OCI-LY7 (cell line): ENCODE results near the gene DGKG.

ENCODE experiments used
- CTCF ChIP-seq: fragments of 200-600 bp; sonication (generic); conservative IDR thresholded peaks from 2 replicates; pipeline ENCODE4 v1.5.1; 2014; ENCODE audit warnings: mild to moderate bottlenecking, antibody characterized with exemption, low read length, moderate library complexity, mixed read lengths
- EZH2phosphoT487 ChIP-seq: fragments of 200-600 bp; sonication (generic); IDR thresholded peaks from 2 replicates; pipeline ENCODE4 v1.6.1; 2018; ENCODE audit warnings: low read depth, borderline replicate concordance, mild to moderate bottlenecking, mixed run types, antibody characterized with exemption, low read length, moderate library complexity, mixed read lengths

- TF ChIP-seq CTCF: no peak
- TF ChIP-seq EZH2phosphoT487: no peak
Observed at GRCh38 chr3:186182850-186183249, 179.2 kb downstream of the DGKG start.
